Spinal cord (tissue), 10 donors: ENCODE data around the gene SLC25A33. TPM values are rescaled to one million over a fixed set of nuclear protein-coding genes. Genes with fewer than 3 reads are reported as not detected.
A peak's percentile ranks its signal among the peaks of the same experiment; 100 is the strongest.

ENCODE experiments used
- DNase-seq, 6 donors: peaks; one replicate each; pipeline versions ENCODE4 v3.0.0 to v3.0.0-alpha.2; 2013 to 2015; ENCODE audit warnings: low spot score in 6 of 6, low read depth in 4 of 6
- H3K27ac ChIP-seq: one replicate; pipeline ENCODE4 v1.5.1; 2013; ENCODE audit warnings: low read depth, low read length, control low read depth
- H3K27me3 ChIP-seq: one replicate; pipeline ENCODE4 v1.6.1; 2013; ENCODE audit warnings: low read length; ENCODE audit not compliant: control insufficient read depth, insufficient read depth
- H3K36me3 ChIP-seq: one replicate; pipeline ENCODE4 v1.6.1; 2013; ENCODE audit warnings: low read length; ENCODE audit not compliant: control insufficient read depth, insufficient read depth
- H3K4me1 ChIP-seq: one replicate; pipeline ENCODE4 v1.6.1; 2013; ENCODE audit warnings: low read length; ENCODE audit not compliant: control insufficient read depth, insufficient read depth
- H3K4me3 ChIP-seq: one replicate; pipeline ENCODE4 v1.5.1; 2013; ENCODE audit warnings: low read depth, low read length, control low read depth
- H3K9me3 ChIP-seq: one replicate; pipeline ENCODE4 v1.6.1; 2013; ENCODE audit warnings: low read length; ENCODE audit not compliant: control insufficient read depth, insufficient read depth
- WGBS: methylation state at CpG from one replicate; pipeline ENCODE4 v1.1.5; 2013; ENCODE audit warnings: missing lambda C conversion rate; ENCODE audit not compliant: insufficient coverage; 5-methylcytosine and 5-hydroxymethylcytosine counted together
- polyA plus RNA-seq, 2 donors: library from polyadenylated mRNA; unstranded; fragments of 120-200 nt; gene quantifications; one replicate each; pipeline ENCODE4 v1.2.1, GENCODE V29; 2013; ENCODE audit not compliant: insufficient read length in 2 of 2
- total RNA-seq, 2 donors: library from RNA; depleted of rRNA in 1 of 2; stranded (reverse); fragments of 120-200 nt in 1 of 2; fragments of >200 nt in 1 of 2; gene quantifications; one replicate each; pipeline versions ENCODE4 v1.2.3 to v1.2.4, GENCODE V29; 2013 to 2014
- donor health status: healthy.

The SLC25A33 gene
- total and polyA plus RNA-seq, 4 donors: 7.5 to 12.1 (median 8.5) TPM

DNA sequence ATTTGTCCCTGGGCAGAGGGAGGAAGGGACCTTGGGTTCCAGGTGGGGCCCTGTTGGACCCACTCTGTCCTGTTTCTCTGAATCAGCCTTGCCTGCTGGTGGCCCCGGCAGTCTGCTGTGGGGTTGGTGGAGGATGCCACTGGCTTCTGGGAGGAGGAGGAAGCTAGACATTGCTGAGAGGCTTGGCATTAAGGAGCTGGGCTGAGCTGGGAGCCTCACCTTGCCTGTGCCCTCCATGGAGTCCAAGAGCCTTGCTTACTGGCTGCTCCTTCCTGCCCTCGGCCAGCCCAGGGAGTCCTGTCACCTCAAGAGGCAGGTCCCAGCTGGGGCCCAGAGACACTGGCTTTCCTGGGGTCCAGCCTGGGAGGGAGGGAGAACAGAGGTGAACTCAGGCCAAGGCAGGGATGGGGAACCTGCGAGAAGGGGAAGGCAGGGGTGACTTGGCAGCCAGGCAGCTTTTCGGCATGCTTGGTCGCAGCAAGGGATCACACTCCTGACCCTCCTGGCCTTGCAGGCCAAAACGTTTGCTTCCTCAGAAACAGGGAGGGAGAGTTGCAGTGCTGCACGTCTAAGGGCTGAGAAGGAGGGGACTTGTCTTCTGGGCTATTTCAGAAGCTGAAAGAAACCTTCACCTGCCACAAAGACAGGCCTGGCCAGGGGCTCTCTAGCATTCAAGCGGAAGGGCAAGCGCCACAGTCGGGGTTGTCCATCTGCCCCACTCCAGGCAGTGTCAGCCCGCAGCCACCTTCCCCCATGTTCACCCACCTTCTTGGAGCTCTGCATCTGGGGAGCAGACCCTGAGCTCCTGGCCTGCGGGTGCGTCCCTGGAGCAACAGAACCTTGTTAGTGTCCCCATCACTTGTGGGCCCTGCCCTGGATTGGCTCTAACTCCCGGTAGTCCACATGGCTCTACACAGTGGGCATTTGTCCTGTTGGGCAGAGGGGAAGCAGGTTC, 58.4 kb downstream of the SLC25A33 start:
- Histone ChIP-seq H3K36me3 (peaks cover 86% of the 10 kb centered on the region), H3K4me3 (no peak overlapping the region), H3K27ac (no peak overlapping the region), H3K4me1 (peaks cover 31% of the 10 kb centered on the region), H3K27me3 (no peaks in the 10 kb centered on the region), H3K9me3 (no peaks in the 10 kb centered on the region)
- 87% methylated on average over 13 of the region's 14 CpGs for WGBS
- DNase-seq: no peak

GRCh38 chr1:9598316-9598700, 59.0 kb downstream of the SLC25A33 start:
- Histone ChIP-seq H3K4me1 (peaks cover 25% of the 10 kb centered on the region), H3K27me3 (no peaks in the 10 kb centered on the region), H3K4me3 (no peak overlapping the region), H3K27ac (no peak overlapping the region), H3K9me3 (no peaks in the 10 kb centered on the region), H3K36me3 (peaks cover 88% of the 10 kb centered on the region)
- no peak for DNase-seq
- WGBS: 95% methylated on average over 15 of the region's 18 CpGs

DNA sequence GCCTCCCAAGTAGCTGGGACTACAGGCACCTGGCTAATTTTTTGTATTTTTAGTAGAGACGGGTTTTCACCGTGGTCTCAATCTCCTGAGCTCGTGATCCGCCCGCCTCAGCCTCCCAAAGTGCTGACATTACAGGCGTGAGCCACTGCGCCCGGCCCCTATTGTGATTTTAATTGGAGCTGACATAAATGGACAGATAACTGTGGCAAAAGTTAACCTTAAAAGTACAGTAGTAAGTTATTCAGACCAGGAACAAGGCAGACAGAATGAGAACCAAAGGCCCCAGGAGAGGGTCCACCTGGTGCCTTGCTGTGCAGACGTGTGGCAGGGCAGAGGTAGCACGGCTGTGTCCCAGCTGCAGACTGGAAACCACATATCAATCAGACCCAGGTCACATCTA, 60.5 kb downstream of the SLC25A33 start:
- DNase-seq: no peak
- Histone ChIP-seq H3K4me3 (no peak overlapping the region), H3K4me1 (peaks cover 12% of the 10 kb centered on the region), H3K27me3 (no peaks in the 10 kb centered on the region), H3K27ac (no peak overlapping the region), H3K9me3 (no peaks in the 10 kb centered on the region), H3K36me3 (peaks cover 95% of the 10 kb centered on the region)
- WGBS: 99% methylated on average over 8 of the region's 10 CpGs

DNA sequence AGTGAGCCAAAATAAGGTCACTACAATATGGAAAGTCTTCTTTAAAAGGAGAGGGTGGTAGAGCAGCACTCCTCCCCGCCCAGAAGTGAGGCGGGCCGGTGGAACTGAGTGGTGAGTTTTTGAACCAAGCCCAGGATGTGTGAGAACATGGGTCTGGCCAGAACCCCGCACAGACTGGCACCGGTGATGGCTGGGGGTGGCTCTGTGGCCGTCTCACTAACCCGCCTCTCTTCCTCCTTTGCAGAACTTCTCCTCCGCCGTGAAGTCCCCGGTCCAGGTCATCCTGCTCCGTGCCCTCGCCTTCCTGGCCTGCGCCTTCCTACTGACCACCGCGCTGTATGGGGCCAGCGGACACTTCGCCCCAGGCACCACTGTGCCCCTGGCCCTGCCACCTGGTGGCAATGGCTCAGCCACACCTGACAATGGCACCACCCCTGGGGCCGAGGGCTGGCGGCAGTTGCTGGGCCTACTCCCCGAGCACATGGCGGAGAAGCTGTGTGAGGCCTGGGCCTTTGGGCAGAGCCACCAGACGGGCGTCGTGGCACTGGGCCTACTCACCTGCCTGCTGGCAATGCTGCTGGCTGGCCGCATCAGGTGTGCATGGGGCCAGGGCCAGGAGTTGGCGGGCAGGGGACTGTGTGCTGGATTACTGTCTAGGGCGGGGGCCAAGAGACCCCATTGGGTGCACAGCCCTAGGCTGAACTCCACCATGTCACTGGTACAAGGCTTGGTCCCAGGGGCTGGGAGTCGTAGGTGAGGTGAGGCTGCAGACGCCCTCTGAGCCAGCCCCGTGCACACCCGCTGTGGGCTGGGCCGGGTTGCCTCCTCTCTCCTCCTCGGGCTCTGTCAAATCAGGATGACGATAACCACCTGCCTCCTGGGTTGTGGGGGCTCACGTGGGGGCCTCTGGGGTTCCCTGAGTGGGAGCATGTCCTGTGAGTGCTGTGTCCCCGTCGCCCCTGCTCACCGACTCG, 61.9 kb downstream of the SLC25A33 start:
- Histone ChIP-seq H3K4me1 (peaks cover 6% of the 10 kb centered on the region), H3K9me3 (no peaks in the 10 kb centered on the region), H3K27me3 (no peaks in the 10 kb centered on the region), H3K36me3 (peaks cover 97% of the 10 kb centered on the region), H3K4me3 (no peak overlapping the region), H3K27ac (no peak overlapping the region)
- 96% methylated on average over 34 of the region's 39 CpGs for WGBS
- DNase-seq: no peak

DNA sequence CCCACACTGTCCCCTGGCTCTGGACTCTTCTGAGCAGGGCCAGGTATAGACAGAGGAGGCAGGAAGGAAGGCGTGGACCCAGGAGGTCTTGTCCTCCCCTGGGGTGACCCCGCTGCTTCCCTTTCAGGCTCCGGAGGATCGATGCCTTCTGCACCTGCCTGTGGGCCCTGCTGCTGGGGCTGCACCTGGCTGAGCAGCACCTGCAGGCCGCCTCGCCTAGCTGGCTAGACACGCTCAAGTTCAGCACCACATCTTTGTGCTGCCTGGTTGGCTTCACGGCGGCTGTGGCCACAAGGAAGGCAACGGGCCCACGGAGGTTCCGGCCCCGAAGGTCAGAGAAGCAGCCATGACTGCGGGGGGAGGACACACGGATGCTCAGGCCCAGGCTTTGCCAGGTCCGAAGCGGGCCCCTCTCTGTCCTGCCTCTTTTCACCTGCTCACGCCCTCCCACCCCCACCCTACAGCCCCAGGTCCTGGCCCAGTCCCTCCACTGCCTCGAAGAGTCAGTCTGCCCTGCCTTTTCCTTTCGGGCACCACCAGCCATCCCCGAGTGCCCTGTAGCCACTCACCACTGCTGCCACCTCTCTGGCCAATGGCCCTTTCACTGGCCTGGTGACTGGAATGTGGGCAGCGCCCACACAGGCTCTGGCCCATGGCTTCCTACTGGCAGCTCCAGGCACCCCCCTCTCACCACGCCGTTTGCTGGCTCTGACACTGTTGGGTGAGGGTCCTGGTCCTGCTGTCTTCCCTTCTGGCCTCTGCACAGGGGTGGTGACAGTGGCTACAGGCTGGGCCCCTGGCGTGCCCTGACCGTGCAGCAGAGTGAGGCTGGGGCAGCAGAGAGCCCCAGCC, 62.9 kb downstream of the SLC25A33 start:
- Histone ChIP-seq H3K9me3 (no peaks in the 10 kb centered on the region), H3K4me1 (peaks cover 15% of the 10 kb centered on the region), H3K4me3 (no peak overlapping the region), H3K36me3 (peaks cover 98% of the 10 kb centered on the region), H3K27me3 (no peaks in the 10 kb centered on the region), H3K27ac (no peak overlapping the region)
- no peak for DNase-seq
- WGBS: 94% methylated on average over 26 of the region's 26 CpGs

- H3K27me3 ChIP-seq: no peaks in the 10 kb centered on the region
- no peaks in the 10 kb centered on the region for H3K9me3 ChIP-seq
- H3K4me3 ChIP-seq: no peak overlapping the region
- WGBS: 95% methylated on average over 9 of the region's 9 CpGs
- peaks cover 98% of the 10 kb centered on the region for H3K36me3 ChIP-seq
- H3K27ac ChIP-seq: no peak overlapping the region
- no peak for DNase-seq
- peaks cover 21% of the 10 kb centered on the region for H3K4me1 ChIP-seq
Observed at GRCh38 chr1:9602794-9603167, 63.5 kb downstream of the SLC25A33 start.

DNA sequence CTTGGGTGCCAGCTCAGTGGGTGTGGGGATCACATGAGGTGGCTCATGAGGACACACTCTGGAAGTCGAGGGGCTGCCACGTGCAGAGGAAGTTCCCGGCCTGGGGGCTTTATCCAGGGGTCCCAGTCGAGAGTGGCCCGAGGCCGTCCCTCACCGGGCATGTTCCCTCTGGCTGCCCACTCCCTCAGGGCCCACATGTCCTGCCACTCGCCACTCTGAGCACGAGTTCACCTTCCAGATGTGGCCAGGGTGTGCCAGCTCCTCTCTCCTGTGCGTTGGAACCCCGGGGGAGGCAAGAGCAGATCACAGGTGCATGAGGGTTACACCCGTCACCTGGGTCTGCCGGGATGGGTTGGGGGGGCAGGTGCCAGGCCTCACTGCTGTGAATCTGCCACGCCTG, 64.0 kb downstream of the SLC25A33 start:
- H3K4me3 ChIP-seq: no peak overlapping the region
- DNase-seq: no peak
- peaks cover 98% of the 10 kb centered on the region for H3K36me3 ChIP-seq
- H3K27me3 ChIP-seq: no peaks in the 10 kb centered on the region
- peak overlapping the region; percentile 21 for H3K27ac ChIP-seq
- H3K9me3 ChIP-seq: no peaks in the 10 kb centered on the region
- peaks cover 22% of the 10 kb centered on the region for H3K4me1 ChIP-seq
- WGBS: 91% methylated on average over 14 of the region's 14 CpGs

DNA sequence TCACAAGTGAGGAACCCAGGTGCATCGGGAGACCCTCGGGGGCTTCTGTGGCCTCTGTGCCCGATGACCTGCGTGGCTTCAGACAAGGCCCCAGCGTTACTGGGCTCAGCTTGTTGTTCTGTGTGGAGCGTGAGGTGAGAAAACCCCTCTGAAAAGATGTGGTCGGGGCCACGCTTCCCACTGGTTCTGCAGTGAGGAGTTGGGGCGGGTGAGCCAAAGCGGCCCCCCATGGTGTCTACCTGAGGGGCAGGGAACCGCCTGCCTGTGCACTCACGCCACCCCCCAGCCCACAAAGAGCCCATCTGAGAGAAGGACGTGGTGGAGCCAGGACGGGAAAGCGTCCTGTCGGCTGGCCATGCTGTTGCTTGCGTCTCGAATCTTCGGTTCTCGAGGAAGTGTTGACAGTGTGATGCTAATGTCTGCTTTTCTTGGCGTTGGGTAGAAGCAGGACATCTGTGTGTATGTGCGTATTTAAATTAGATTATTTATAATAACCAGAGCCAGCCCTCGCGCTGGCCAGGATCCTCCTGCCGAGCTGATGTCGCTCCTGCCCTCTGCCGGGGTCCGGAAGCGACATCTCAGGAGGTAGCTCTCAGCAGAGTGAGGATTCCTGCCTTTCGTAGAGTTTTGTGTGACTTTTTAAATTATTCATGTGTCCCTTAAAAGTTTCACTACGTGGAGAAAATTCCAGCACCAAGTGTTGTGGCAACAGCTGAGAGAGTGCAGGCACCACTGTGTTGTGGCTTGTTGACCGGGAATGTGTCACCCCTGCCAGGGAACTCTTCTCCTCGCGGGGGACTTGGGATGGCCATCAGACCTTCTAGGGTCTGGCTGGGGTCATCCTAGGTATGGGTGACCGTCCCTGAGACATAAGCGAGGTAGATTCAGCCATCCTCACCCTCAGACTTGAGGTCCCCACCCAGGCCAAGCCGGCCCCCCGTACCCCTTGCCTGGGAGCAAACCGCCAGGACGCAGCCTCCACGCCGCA, 64.8 kb downstream of the SLC25A33 start:
- Histone ChIP-seq H3K27ac (peak overlapping the region; percentile 21), H3K36me3 (peaks cover 100% of the 10 kb centered on the region)
- peak in 1 of 6 donors; percentile 91 for DNase-seq

More for the DNA sequence above, 64.8 kb downstream of the SLC25A33 start:
- no peaks in the 10 kb centered on the region for H3K27me3 ChIP-seq
- H3K4me3 ChIP-seq: no peak overlapping the region
- WGBS: 81% methylated on average over 29 of the region's 42 CpGs
- peaks cover 22% of the 10 kb centered on the region for H3K4me1 ChIP-seq
- H3K9me3 ChIP-seq: no peaks in the 10 kb centered on the region
